HG03045 (cell line): ENCODE data around the gene PACSIN2.

Experiments
- ATAC-seq: cut with Tn5 transposase; IDR thresholded peaks from one replicate; pipeline ENCODE4 v1.9.1; 2021; ENCODE audit warnings: mild to moderate bottlenecking, moderate library complexity; ENCODE audit not compliant: unreplicated experiment

PACSIN2 gene

GRCh38 chr22:42831712-42832111 is 183.2 kb downstream of the PACSIN2 start:
- ATAC-seq = no peak

GRCh38 chr22:42830161-42830560 is 184.8 kb downstream of the PACSIN2 start:
- ATAC-seq = no peak

DNA sequence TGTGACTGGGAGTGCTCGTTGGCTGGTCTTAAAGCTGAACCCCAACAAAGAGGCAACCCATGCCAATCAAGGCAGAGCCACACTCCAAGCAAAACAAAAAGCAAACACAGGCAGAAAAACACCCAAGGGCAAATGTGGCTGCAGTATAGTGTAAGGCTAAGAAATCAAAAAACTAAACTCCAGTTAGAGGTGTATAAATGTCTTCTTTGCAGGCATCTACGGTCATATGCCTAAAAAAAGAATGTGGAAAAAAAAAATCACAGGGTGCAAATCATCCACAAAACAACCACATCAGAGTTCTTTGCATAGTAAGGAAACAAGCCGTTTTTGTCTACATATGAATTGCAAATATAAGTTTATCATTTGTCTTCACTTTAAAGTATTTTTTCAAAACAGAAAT is 185.6 kb downstream of the PACSIN2 start:
- ATAC-seq = no peak

GRCh38 chr22:42825796-42826195 is 189.2 kb downstream of the PACSIN2 start:
- no peak for ATAC-seq

DNA sequence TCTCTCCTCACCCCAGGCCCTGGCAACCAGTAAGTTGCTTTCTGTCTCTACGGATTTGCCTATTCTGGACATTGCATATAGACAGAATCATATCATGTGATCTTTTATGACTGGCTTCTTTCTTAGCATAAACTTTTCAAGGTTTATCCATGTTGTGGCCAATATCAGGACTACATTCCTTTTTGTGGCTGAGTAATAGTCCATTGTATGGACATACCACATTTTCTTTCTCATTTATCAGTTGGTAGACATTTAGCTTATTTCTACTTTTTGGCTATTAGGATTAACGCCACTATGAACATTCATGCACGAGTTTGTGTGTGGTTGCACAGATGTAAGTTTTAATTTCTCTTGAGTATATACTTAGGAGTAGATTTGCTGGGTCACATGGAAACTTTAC is 193.6 kb downstream of the PACSIN2 start:
- no peak for ATAC-seq

DNA sequence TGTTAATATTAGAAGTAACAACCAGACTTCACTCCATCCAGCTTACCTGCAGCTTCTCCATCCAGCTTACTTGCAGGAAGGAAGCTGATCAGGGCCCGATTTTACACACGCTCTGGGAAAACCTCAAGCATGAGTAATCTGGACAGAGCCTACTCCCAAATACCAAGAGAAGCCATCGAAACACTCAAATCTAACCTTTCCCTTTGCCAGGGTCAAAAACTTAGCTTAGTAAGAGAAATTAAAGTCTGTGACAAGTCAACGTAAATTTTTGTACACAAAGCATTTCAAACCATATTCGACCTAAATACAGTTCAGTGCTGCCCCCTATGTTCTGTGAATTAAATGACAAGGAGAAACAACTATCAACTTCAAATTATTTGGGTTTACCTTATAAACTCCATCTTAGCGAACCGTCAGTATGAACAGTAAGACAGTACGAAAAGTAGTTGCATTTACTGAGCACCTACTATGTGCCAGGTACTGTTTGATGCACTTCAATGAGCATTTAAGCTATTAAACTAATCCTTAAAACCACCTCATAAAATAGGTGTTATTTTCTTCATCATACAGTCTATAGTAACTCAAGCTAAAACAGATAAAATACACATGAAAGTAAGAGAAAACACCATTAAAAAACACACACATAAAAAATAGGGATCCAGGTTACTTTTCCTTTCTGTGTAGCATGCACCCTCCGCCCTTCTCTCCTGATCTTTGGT is 194.7 kb downstream of the PACSIN2 start:
- ATAC-seq = no peak
